ENCODE results near the gene TTLL11.

The TTLL11 gene

DNA sequence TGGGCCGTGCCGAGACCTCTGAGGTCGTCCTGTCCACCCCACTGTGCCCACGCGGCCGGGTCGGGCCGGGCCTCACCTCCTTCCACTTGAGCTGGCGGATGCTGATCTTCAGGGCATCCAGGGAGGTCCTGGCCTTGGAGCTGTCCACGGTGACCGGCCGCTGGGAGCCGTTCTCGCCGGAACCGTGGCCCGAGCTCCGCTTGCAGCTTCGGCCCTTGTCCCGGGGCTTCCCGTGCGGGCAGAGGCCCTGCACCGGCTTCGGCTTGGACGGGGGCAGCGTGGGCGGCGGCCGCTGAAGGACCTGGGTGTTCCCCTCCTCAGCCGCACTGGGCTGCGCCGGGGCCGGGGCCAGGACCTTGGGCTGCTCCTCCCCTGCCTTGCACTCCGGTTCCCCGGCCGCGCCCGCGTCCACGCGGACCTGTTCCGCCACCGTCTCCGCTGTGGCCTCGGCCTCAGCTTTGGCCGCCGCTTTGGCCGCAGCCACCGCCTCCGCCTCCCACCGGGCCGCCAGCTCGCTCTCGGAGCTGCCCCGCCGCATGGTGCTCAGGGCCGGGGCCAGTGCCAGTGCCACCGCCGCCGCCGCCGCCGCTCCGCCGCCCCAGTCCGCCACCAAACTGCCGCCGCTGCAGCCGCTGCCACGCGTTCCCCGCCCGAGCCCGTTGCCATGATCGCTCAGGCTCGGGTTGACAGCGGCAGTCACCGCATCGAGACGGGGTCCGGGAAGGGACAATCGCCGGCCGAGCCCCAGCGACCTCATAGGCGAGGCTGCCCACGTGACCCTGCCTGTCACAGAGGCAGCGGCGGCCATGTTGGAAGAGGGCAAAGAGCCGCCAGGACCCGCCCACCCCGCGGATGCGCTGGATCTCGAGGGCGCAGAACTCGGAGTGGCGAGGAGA lies at the start of gene TTLL11:
Gene TTLL11, minus strand, starts transcription at position 698 of the 896 bp plus-strand sequence. Its CDS starts 160 bp downstream, at position 538.
- peak; percentile 92 for DNase-seq

GRCh38 chr9:122141671-122142070 lies 48.6 kb upstream of the TTLL11 start:
- no peak for DNase-seq

GRCh38 chr9:122140368-122141193 lies 47.5 kb upstream of the TTLL11 start:
- DNase-seq = no peak

DNA sequence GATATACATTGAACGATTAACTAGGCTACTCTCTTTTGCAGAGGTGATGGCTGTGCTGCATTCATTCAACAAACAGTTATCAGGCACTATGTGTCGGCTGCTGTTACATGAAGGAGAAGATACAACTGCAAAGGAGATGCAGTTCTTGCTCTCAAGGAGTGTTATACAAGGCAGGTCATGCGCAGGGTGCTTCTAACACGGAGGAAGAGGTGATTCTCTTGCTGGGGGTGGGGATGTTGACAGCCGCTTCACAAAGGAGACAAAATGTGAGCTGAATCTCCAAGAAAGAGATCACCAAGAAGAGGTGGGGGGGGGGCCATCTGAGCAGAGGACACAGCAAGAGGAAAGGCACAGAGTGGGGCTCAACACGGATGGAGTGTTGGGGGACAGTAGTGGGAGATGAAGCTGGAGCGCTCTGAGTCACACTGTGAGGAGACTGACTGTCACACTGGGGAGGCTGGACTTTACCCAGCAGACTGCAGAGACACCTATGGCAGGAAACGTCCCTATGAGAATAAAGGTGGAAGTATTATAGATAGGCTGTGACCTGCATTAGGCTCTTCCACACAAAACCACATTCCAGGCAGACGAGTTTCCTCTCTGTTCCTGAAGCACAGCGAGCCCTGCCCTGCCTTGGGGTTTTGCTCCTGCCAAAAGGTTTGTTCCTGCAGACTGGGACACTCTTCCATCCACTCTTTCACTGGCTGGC lies 45.6 kb upstream of the TTLL11 start:
- DNase-seq = no peak

- no peak for DNase-seq
These were observed 42.4 kb upstream of the TTLL11 start for GRCh38 chr9:122135529-122135859.

GRCh38 chr9:122134822-122135528 lies 41.9 kb upstream of the TTLL11 start:
- no peak for DNase-seq

GRCh38 chr9:122133984-122134535 lies 41.0 kb upstream of the TTLL11 start:
- no peak for DNase-seq

DNA sequence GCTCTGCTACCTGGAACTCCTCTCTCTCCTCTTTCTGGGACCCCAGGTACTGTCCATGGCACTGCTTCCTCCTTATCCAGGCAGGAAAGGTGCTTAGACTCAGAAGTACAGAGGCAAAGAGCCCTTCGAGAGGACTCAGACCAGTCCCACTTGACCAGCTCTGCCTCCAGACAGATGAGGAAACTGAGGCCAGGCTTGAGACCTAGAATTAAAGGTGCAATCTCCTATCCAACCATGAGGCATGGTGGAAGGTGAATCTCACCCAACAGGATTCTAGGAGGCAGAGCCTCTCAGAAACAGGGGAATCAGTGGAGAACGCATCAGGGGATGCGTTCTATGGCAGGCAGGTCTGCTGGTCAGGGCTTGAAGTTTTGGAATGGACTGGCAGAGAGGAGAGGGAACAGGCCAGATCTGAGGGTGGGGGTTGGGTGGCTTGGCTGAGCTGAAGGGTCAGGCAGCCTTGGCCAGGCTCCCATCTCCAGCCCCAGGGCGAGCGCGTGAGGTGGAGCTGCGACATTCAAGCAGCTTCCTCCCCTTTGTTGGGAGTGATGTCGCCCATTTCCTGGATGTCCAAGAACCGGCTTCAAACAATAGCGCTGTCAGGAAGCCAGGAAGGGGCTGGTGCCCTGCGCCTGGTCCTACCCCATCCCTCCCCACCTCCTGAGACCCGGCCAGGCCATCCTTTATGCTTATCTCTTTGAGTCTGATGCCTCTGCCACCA lies 40.3 kb upstream of the TTLL11 start:
- no peak for DNase-seq

DNA sequence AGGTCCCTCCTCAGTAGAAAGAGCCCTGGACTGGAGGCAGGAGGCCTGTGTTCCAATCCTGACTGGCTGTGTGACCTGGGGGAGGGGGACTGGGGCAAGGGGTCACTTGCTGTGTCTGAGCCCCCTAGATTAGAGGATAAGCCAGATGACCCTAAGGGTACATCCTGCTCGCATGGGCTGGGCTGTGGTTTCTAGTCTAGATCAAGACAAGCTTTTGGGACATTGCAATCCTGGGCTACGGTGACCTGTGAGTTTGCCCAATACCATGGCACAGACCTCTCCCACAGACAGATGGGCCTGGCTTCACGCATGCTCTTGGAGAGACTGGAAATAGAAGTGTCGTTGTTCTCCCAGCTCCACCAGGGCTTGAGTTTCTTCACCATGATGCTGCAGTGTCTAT lies 39.4 kb upstream of the TTLL11 start:
- no peak for DNase-seq

GRCh38 chr9:122131401-122132001 lies 38.4 kb upstream of the TTLL11 start:
- no peak for DNase-seq

DNA sequence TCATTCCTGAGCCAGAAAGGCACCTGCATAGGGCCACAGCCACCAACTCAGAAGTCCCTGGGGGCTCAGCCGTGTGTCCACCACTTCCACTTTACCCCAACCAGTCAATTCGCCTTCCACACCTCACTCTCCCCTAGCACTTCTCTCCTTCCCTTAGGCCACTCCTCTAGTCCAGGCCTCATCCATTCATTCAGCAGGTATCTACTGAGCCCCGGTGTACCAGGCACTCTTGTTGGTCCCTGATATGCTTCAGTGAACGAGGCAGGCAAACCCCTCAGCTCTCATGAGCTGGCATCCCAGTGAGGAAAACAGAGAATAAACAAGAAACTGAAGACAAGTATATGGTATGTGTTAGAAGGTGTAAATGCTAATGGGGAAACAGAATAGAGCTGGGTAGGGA lies 37.7 kb upstream of the TTLL11 start:
- no peak for DNase-seq

DNA sequence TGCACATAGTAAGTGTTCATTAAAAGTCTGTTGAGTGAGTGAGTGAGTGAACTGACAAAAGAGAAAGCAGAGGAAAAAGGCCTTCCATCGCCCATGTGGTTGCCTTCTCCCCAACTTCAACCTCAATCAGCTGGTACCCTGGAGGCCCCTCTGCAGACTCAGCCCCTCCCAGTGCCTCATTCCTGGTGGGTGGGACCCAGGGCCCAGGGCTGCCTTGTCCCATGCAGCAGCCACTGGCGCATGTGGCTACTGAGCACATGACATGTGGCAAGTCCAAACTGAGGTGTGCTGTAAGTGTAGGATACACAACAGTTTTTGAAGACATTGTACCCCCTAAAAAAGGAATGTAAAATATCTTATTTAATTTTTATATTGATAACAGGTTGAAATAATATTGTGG lies 36.9 kb upstream of the TTLL11 start:
- no peak for DNase-seq

- no peak for DNase-seq
These were observed 35.8 kb upstream of the TTLL11 start for GRCh38 chr9:122128969-122129343.

GRCh38 chr9:122128007-122128968 lies 35.2 kb upstream of the TTLL11 start:
- DNase-seq = no peak

- DNase-seq = no peak
These were observed 34.3 kb upstream of the TTLL11 start for GRCh38 chr9:122127396-122127798.

DNA sequence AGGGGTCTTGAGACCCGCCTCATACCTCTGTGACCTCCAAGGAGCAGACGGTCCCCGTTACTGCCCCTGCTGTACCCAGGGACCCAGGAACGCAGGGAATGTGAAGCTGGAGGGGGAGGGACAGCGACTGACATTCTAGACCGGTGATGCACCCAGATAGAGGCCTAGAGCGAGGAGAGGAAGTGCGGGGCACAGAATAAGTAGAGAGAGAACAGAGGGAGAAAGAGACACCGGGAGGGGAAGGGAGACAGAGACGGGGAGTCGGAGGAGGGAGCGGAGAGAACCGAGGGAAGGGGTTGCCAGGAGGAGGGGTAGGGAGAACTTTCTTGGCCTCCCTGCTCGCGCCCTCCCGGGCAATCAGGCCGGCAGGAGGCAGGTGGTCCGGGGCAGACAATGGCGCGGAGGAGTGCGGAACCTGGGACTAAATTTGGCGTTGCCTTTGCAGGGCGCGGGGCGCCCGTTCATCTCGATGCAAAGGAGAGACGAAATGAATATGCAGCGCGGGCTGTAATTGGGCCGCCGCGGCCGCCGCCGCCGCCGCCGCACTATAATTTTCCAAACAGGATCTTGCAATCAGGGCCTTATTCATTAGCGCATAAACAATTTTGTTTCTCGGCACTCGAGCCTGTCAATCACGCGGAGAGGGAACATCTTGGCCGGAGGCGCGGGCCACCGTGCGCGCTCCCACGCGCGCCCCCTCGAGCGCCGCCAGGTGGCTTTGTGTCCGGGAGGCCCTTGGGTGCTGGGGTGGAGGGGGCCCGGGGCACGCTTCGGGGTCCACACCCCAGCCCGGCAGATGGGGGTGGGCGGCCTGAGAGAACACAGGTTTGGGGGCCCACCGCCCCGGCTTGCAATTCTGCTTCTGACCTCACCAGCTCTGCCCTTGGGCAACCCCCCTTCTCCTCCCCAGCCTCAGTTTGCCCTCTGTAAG lies 33.5 kb upstream of the TTLL11 start:
- peak; percentile 22 for DNase-seq

DNA sequence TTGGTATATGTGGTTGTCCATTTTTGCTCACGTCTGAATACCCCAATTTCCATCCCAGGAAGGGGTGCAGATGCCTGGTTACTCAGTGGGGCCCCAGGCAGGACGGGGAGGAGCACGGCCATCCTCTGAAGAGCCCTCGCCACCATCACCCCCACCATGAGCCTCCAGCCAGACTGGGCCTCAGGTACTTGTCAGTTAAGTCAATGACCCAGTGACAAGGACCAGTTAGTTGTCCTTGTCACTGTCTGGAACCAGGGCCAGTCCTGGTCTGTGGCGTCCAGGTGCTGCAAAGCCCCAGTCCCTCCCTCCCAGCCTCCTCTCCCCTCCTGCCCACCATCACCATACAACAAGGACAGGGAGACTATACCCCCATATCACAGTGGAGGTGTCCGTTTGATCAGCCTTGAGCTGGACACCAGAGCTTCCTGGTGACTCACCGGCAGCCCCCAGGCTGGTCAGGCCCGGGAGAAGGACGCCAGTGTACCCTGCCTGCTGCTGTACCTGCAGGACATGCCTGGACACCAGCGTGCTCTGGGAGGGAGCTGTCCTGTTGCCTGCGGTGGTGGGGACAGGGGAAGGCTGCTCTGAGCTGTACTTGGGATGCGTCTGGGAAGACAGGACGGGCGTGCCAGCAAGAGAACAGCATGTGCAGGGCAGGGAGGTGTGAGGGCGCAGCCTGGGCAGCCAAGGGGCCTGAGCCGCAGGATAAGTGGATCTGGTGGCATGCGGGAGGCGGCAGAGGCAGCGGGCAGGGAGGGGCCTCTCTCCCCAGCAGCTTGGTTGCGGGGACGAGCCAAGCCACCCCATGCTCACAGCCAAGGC lies 32.6 kb upstream of the TTLL11 start:
- DNase-seq = no peak

GRCh38 chr9:122125158-122125508 lies 32.0 kb upstream of the TTLL11 start:
- peak; percentile 54 for DNase-seq
